ENCODE data around the gene B4GALT4.

B4GALT4 gene

DNA sequence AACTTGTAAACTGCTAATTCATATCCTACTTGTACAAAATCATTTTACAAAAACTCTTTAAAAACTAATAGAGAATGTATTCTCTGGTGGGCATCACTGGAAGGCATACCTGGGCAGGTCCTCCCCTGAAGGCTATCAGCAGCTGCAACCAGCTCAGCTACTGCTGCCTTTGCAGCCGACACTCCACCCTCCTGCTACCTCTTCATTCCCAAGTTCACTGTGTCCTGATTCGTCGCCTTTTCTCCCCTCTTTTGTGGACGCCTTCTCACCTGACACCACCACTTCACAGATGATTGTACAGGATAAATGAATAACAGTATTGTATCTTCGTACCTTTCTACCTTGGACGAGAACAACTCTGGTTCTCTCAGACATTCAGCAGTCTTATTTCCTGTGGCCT, 28.9 kb downstream of the B4GALT4 start:
- TF ChIP-seq, protein P1, sequence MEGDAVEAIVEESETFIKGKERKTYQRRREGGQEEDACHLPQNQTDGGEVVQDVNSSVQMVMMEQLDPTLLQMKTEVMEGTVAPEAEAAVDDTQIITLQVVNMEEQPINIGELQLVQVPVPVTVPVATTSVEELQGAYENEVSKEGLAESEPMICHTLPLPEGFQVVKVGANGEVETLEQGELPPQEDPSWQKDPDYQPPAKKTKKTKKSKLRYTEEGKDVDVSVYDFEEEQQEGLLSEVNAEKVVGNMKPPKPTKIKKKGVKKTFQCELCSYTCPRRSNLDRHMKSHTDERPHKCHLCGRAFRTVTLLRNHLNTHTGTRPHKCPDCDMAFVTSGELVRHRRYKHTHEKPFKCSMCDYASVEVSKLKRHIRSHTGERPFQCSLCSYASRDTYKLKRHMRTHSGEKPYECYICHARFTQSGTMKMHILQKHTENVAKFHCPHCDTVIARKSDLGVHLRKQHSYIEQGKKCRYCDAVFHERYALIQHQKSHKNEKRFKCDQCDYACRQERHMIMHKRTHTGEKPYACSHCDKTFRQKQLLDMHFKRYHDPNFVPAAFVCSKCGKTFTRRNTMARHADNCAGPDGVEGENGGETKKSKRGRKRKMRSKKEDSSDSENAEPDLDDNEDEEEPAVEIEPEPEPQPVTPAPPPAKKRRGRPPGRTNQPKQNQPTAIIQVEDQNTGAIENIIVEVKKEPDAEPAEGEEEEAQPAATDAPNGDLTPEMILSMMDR (IDR thresholded peaks at IDR 0.05), result no peak
- TF ChIP-seq ZFX (IDR thresholded peaks at IDR 0.05; ENCODE audit: borderline replicate concordance), result no peak
- no peak overlapping the region for H3K27ac ChIP-seq

DNA sequence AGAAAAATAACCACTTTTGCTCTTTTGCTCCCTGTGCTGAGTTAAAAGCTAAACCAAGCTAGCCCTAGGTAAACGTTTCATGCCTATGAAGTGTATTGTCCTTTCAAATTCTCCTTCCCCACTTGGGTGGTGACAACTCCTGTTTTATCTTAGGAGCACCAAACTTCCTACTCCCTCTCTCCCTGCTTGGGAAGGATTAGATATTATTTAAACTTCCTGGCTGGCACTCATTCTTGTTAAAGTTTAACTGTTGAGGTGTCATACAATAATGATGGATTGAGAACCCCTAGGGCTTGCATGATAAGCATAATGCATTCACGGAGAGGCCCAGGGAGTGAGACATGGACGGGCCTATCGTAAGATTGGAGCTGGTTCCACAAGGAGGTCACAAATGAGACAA, 29.5 kb downstream of the B4GALT4 start:
- no peak overlapping the region for H3K27ac ChIP-seq
- no peak for TF ChIP-seq ZFX (IDR thresholded peaks at IDR 0.05; ENCODE audit: borderline replicate concordance)
- TF ChIP-seq, protein P1 (IDR thresholded peaks at IDR 0.05), result no peak

DNA sequence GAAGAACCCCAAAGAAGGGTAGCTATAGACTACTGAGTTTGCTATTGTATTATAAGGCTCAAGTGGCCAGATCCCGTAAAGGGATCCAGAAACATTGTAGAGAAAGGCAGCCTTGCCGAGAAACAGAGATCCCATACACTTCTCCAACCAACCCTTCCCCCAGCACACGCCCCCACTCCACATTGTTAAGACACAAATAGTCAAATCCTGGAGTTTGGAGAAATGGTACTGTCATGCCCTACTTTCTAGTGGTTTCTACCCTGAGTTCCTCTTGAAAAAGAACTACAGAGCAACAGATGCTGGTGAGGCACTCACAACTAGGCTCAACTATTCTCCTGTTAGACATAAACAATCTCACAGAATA, 33.2 kb downstream of the B4GALT4 start:
- TF ChIP-seq, protein P1 (IDR thresholded peaks at IDR 0.05), result no peak
- no peak for TF ChIP-seq ZFX (IDR thresholded peaks at IDR 0.05; ENCODE audit: borderline replicate concordance)
- H3K27ac ChIP-seq, result no peak overlapping the region

DNA sequence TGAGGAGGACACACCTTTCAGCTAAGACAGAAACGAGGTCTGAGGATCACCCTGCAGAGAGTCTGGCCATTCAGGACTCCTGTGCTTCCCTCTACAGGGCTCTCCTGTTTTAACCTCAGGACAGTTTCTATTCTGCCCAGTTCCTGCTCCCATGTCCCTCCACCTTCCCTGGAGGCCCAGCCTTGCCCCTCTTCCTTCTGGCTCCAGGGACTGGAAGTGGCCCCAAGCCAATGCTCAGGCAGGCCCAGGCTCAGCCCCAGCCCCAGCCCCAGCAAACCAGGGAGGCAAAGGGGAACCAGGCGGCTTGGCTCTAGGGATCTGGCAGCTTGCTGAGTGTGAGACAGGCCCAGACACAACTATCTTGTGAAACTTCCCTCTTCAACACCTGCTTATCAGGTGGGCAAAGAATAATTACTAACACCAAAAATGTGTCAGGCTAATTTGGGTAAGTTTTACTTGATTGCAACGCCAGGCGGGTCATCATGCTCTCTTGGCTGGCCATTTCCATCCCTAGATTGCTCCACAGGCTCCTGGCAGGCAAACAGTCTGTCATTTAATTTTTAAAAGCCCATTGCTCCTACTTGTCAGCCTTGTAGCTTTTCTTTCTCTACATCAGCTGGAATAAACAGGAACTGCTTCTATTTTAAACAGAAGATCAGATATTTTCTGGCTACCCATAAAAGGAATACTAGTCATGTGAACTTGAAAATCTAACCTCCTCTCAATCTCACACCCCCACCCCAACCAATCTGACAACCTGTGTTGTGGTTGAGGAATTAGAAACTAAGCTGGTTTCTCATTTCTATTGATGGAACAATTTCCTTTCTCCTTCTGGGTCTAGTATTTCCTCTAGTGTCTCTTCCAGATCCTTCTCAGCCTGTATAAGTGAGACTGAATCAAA, 33.8 kb downstream of the B4GALT4 start:
- no peak overlapping the region for H3K27ac ChIP-seq
- TF ChIP-seq, protein P1 (IDR thresholded peaks at IDR 0.05), result no peak
- TF ChIP-seq ZFX (IDR thresholded peaks at IDR 0.05; ENCODE audit: borderline replicate concordance), result no peak

DNA sequence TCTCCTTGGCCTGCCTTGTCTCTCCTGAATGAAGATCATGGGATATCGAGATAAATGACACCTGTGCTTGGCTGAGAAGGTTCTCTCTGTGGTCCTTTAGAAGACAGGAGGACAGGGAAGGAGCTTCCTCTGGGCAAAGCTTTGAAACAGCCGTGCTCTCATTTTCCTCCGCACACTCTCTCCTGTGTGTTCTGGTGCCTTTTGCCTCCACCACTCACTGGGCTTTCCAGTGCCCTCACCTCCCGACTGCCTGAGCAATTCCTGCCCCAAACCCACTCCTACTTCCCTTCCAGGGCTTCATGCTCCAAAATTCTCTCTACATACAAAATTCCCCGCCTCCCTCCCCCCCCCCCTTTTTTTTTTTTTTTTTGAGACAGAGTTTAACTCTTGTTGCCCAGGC, 35.0 kb downstream of the B4GALT4 start:
- no peak overlapping the region for H3K27ac ChIP-seq

DNA sequence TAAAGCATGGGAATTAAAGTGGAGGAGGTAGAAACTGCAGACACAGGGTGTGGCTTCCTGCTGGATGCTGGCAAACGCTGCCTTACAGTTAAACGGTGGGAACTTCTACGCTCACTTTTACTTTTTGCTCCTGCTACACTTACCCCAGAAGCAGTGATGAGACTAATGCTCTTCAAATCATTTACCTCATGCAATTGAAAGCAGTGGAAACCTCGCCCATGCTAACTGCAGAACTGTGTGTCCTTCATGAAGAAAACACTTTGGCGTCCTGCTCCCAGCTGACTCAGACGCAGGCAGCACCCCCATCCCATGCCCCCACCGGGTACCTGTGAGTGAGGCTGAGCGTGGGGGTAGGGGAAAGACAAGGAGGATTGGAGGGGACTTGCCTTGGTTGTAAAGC, 35.5 kb downstream of the B4GALT4 start:
- no peak for TF ChIP-seq ZFX (IDR thresholded peaks at IDR 0.05; ENCODE audit: borderline replicate concordance)
- TF ChIP-seq, protein P1 (IDR thresholded peaks at IDR 0.05), result no peak
- H3K27ac ChIP-seq, result no peak overlapping the region

More for the DNA sequence above, 35.0 kb downstream of the B4GALT4 start:
- TF ChIP-seq, protein P1 (IDR thresholded peaks at IDR 0.05), result no peak
- TF ChIP-seq ZFX (IDR thresholded peaks at IDR 0.05; ENCODE audit: borderline replicate concordance), result no peak

DNA sequence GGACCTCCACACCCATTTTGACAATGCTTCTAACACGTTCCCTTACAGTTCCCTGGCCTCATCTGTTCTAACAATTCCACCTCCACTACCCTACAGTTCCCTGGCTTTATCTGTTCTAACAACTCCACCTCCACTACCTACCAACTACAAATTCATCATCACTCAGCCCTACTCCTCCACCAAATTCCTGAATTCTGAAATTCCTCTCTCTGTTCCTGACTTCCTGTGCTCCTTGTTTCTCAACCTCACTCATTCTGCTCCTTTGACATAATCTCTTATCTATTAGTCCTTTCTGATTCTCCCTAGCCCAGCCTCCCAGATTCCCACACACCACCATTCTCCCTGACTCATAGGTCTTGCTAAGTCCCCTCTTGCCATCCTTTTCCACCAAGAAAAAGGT, 44.8 kb downstream of the B4GALT4 start:
- H3K27ac ChIP-seq, result no peak overlapping the region
- TF ChIP-seq ZFX (IDR thresholded peaks at IDR 0.05; ENCODE audit: borderline replicate concordance), result no peak
- TF ChIP-seq, protein P1 (IDR thresholded peaks at IDR 0.05), result no peak

Data from 22Rv1 (cell line).